ENCODE measurements around the gene MTA3. TPM values are rescaled to one million over a fixed set of nuclear protein-coding genes. Genes with fewer than 3 reads are reported as not detected.

MTA3 gene
- total and polyA plus RNA-seq, 9 of the 15 experiments (the other 6 are each of a cell fraction or from before 2014, with no cell fraction given), result 12.4 to 39.6 (median 23.5) TPM

DNA sequence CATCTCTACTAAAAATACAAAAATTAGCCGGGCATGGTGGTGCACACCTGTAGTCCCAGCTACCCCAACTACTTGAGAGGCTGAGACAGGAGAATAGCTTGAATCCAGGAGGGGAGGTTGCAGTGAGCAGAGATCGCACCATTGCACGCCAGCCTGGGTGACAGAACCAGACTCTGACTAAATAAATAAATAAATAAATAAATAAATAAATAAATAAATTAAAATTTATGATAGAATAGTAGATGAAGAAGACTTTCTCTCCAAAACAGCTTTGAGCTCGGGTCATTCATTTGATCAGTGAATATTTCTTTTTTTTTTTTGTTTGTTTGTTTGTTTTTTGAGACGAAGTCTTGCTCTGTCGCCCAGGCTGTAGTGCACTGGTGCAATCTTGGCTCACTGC, 17.6 kb upstream of the MTA3 start:
- Histone ChIP-seq H3K4me2 (ENCODE audit: insufficient read depth, low read length) (no peak overlapping the region), H3K36me3 (ENCODE audit: control insufficient read depth, insufficient read depth, low read length) (no peaks in the 10 kb centered on the region), H3K9me1 (ENCODE audit: control insufficient read depth, insufficient read depth, low read length) (no peaks in the 10 kb centered on the region), H3K9me3 (replicated peaks; ENCODE audit: control insufficient read depth, insufficient read depth, low read depth, low read length) (no peaks in the 10 kb centered on the region), H3K4me3 (no peak overlapping the region), H3K27ac (ENCODE audit: extremely low read depth, low read depth, low read length) (no peak overlapping the region), H4K20me1 (replicated peaks; ENCODE audit: control insufficient read depth, insufficient read depth, low read length) (no peaks in the 10 kb centered on the region), H2AFZ (ENCODE audit: low read depth, low read length) (no peak overlapping the region), H3K9ac (ENCODE audit: insufficient read depth in 1 of 2, low read depth in 2 of 2, low read length in 2 of 2) (no peak overlapping the region), H3K27me3 (ENCODE audit: control insufficient read depth in 2 of 2, insufficient read depth in 2 of 2, low read length in 2 of 2) (peaks cover 8 to 24% of the 10 kb centered on the region in 2 experiments; a peak in 4 of 5 replicates), H3K79me2 (ENCODE audit: control insufficient read depth, insufficient read depth, low read length) (no peaks in the 10 kb centered on the region), H3K4me1 (replicated peaks in 1 of 2; ENCODE audit: control insufficient read depth in 2 of 2, insufficient read depth in 2 of 2, low read length in 2 of 2) (no peaks in the 10 kb centered on the region)
- TF ChIP-seq TEAD1 (CRISPR knock-in tag; IDR thresholded peaks at IDR 0.05) (no peak), ATF7 (IDR thresholded peaks at IDR 0.05) (no peak), NFRKB (IDR thresholded peaks at IDR 0.05; ENCODE audit: low read depth) (no peak), ZNF224 (CRISPR knock-in tag; IDR thresholded peaks at IDR 0.05) (no peak), KDM1A (IDR thresholded peaks at IDR 0.05) (no peak), STAT5B (CRISPR knock-in tag; IDR thresholded peaks at IDR 0.05) (no peak), HNRNPH1 (optimal IDR thresholded peaks at IDR 0.05; ENCODE audit: low read depth, low read length) (no peak), RBM14 (IDR thresholded peaks at IDR 0.05; ENCODE audit: borderline replicate concordance, insufficient read depth, low read depth, low read length) (no peak)
- FAIRE-seq (no peak), DNase-seq (ENCODE audit: extremely low read depth in 1 of 4, low spot score in 3 of 4) (no peak), ATAC-seq (no peak)
- intact Hi-C loops (cut with micrococcal nuclease), result no loop called here
- ChIA-PET POLR2A (interaction anchor here (0.6 kb wide), 1 partner anchor 25 kb away, joined by 3 read pairs; no protein-coding TSS in a partner anchor), CTCF (ENCODE audit: low intra/inter-chr PET ratio) (no interaction called here)
- 33% methylated on average over 6 of the region's 6 CpGs for WGBS (ENCODE audit: insufficient coverage, low coverage, missing lambda C conversion rate)
- no TSS peak for BruUV-seq (replicated peaks)
- in situ Hi-C loops (cut with MboI), result loop anchor here (10.0 kb wide), 1 partner anchor 354 kb away; no protein-coding TSS in a partner anchor

Measured in K562 (cell line).